Vagina (tissue), 2 donors: Measurements from ENCODE around the gene RRAD. TPM values are rescaled to one million over a fixed set of nuclear protein-coding genes. Genes with fewer than 3 reads are reported as not detected.

ENCODE experiments used
- DNase-seq, 2 donors: peaks; one replicate each; pipeline ENCODE4 v3.0.0-alpha.2; 2017; ENCODE audit errors: extremely low spot score in 2 of 2
- H3K27ac ChIP-seq: fragments of 200-600 bp; sonication (generic); one replicate; pipeline ENCODE4 v1.5.1; 2019
- H3K27me3 ChIP-seq: fragments of 200-600 bp; sonication (generic); one replicate; pipeline ENCODE4 v1.5.1; 2019
- H3K36me3 ChIP-seq, 2 donors: fragments of 200-600 bp; sonication (generic); one replicate each; pipeline ENCODE4 v1.5.1; 2017 to 2019
- H3K4me1 ChIP-seq: fragments of 200-600 bp; sonication (generic); one replicate; pipeline ENCODE4 v1.5.1; 2019
- H3K4me3 ChIP-seq, 2 donors: fragments of 200-600 bp; sonication (generic); 1 replicate in 1 of 2; 2 replicates in 1 of 2; pipeline ENCODE4 v1.5.1; 2016 to 2019
- H3K9me3 ChIP-seq: fragments of 200-600 bp; sonication (generic); one replicate; pipeline ENCODE4 v1.5.1; 2019
- POLR2A ChIP-seq, 2 donors: fragments of 450-650 bp; IDR thresholded peaks; one replicate each; pipeline ENCODE4 v1.6.1; 2017; ENCODE audit warnings: antibody characterized with exemption in 2 of 2, mild to moderate bottlenecking in 2 of 2, moderate library complexity in 2 of 2
- POLR2AphosphoS5 ChIP-seq, 2 donors: sonication (generic); formaldehyde crosslinking; IDR thresholded peaks; one replicate each; pipeline ENCODE4 v1.9.0; 2017; ENCODE audit warnings: antibody characterized with exemption in 2 of 2, mild to moderate bottlenecking in 2 of 2, low read depth in 1 of 2; ENCODE audit not compliant: insufficient read depth in 1 of 2
- intact Hi-C: fragments of 100-400 bp; cut with DNase I; formaldehyde crosslinking; loops from one replicate; pipeline ENCODE4 v1.15.1; 2023
- total RNA-seq: library from RNA; depleted of rRNA; stranded (reverse); fragments of >200 nt; gene quantifications from one replicate; pipeline ENCODE4 v1.2.3, GENCODE V29; 2016
- TF ChIP-seq, protein P1 (sequence below), 3 experiments: fragments of 450-650 bp in 2 of 3; fragments of 200-600 bp in 1 of 3; sonication (generic) in 1 of 3; IDR thresholded peaks; one replicate each; pipeline ENCODE4 v1.5.1; 2017 to 2019; ENCODE audit warnings: antibody characterized with exemption in 3 of 3, mild to moderate bottlenecking in 2 of 3, moderate library complexity in 2 of 3

The RRAD gene
- total RNA-seq, 1 donor from 2014 or later: 49.1 TPM

DNA sequence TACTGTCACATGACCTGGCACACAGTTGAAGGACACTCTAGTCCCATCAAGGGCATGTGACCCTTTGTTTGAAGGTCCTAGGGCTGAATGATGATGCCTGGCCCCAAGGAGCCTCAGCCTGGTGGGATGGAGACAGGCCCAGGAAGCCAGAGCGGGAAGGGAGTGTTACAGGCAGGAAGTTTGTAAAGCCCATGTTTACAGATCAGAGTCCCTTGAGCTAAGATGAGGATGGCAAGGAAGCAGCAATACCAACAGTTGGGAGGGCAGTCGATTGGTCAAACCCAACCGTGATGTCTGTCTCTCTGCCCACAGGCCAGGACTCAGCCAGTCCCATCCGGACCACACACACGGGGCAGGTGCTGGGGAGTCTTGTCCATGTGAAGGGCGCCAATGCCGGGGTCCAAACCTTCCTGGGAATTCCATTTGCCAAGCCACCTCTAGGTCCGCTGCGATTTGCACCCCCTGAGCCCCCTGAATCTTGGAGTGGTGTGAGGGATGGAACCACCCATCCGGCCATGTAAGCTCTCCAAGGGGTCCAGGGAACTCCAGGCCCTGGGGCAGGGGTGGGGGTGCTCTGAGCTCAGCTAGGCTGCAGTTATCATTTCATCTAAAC, 12.5 kb upstream of the RRAD start:
- Histone ChIP-seq H3K4me3 (no peak overlapping the region), H3K27me3 (no peaks in the 10 kb centered on the region), H3K9me3 (no peaks in the 10 kb centered on the region), H3K36me3 (peaks cover 0 to 45% of the 10 kb centered on the region in 2 donors), H3K4me1 (peaks cover 45% of the 10 kb centered on the region), H3K27ac (no peak overlapping the region)
- TF ChIP-seq POLR2AphosphoS5 (IDR thresholded peaks at IDR 0.05; ENCODE audit: insufficient read depth in 1 of 2, low read depth in 1 of 2): no peak
- TF ChIP-seq, protein P1, sequence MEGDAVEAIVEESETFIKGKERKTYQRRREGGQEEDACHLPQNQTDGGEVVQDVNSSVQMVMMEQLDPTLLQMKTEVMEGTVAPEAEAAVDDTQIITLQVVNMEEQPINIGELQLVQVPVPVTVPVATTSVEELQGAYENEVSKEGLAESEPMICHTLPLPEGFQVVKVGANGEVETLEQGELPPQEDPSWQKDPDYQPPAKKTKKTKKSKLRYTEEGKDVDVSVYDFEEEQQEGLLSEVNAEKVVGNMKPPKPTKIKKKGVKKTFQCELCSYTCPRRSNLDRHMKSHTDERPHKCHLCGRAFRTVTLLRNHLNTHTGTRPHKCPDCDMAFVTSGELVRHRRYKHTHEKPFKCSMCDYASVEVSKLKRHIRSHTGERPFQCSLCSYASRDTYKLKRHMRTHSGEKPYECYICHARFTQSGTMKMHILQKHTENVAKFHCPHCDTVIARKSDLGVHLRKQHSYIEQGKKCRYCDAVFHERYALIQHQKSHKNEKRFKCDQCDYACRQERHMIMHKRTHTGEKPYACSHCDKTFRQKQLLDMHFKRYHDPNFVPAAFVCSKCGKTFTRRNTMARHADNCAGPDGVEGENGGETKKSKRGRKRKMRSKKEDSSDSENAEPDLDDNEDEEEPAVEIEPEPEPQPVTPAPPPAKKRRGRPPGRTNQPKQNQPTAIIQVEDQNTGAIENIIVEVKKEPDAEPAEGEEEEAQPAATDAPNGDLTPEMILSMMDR (IDR thresholded peaks at IDR 0.05): no peak
- TF ChIP-seq POLR2A (IDR thresholded peaks at IDR 0.05): no peak
- no peak for DNase-seq
- intact Hi-C loops: no loop called here

DNA sequence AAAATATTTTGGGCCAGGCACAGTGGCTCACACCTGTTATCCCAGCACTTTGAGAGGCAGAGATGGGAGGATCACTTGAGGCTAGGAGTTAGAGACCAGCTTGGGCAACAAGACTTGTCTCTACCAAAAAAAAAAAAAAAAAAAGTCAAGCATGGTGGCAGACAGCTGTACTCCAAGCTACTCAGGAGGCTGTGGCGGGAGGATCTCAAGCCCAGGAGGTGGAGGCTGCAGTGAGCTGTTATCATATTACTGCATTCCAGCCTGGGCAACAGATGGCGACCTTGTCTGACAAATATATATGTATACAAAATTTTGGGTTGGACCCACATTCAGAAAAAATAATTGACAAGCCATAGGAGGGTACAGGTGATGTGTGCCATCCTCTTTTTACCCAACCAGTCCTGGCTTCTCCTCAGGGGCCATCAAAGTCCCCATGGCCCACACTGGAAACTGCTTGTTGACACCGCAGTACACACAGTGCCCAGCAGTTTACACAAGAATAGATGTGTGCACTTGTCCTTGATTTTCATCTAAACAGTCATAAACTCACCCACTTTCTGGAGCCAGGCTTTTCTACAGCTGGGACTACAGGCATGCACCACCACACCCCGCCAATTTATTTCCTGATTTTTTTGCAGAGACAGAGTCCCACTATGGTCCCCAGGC, 11.7 kb upstream of the RRAD start:
- Histone ChIP-seq H3K4me3 (no peak overlapping the region), H3K27ac (no peak overlapping the region), H3K4me1 (peaks cover 53% of the 10 kb centered on the region), H3K27me3 (no peaks in the 10 kb centered on the region), H3K9me3 (no peaks in the 10 kb centered on the region), H3K36me3 (peaks cover 0 to 37% of the 10 kb centered on the region in 2 donors)
- intact Hi-C loops: no loop called here
- TF ChIP-seq, protein P1 (IDR thresholded peaks at IDR 0.05): no peak
- TF ChIP-seq POLR2A (IDR thresholded peaks at IDR 0.05) (no peak), POLR2AphosphoS5 (IDR thresholded peaks at IDR 0.05; ENCODE audit: insufficient read depth in 1 of 2, low read depth in 1 of 2) (no peak)
- DNase-seq: no peak

DNA sequence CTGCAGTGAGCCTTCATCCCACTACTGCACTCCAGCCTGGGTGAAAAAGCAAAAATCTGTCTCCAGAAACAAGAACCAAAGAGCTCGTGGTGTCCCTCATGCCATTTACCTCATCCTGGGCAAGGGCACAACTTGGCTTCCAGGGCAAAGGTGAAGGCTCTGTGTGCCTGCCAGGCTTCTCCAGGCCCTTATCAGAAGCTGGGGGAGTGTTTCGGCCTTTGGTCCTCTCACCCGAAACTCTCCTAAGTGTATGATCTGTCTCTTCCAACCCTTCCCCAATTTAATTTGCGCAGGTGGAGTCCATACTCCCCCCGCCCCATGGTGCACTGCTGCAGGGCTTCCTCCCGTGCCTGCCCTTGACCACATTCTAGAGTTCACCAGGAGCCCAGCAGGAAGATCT, 11.1 kb upstream of the RRAD start:
- H3K36me3 ChIP-seq: peaks cover 0 to 31% of the 10 kb centered on the region in 2 donors
- no peak for DNase-seq
- H3K27ac ChIP-seq: no peak overlapping the region
- TF ChIP-seq POLR2A (IDR thresholded peaks at IDR 0.05) (no peak), POLR2AphosphoS5 (IDR thresholded peaks at IDR 0.05; ENCODE audit: insufficient read depth in 1 of 2, low read depth in 1 of 2) (no peak)
- TF ChIP-seq, protein P1 (IDR thresholded peaks at IDR 0.05): no peak
- peaks cover 55% of the 10 kb centered on the region for H3K4me1 ChIP-seq
- intact Hi-C loops: no loop called here
- peak overlapping the region; percentile 73 to 94 for H3K4me3 ChIP-seq
- no peaks in the 10 kb centered on the region for H3K9me3 ChIP-seq
- H3K27me3 ChIP-seq: no peaks in the 10 kb centered on the region

DNA sequence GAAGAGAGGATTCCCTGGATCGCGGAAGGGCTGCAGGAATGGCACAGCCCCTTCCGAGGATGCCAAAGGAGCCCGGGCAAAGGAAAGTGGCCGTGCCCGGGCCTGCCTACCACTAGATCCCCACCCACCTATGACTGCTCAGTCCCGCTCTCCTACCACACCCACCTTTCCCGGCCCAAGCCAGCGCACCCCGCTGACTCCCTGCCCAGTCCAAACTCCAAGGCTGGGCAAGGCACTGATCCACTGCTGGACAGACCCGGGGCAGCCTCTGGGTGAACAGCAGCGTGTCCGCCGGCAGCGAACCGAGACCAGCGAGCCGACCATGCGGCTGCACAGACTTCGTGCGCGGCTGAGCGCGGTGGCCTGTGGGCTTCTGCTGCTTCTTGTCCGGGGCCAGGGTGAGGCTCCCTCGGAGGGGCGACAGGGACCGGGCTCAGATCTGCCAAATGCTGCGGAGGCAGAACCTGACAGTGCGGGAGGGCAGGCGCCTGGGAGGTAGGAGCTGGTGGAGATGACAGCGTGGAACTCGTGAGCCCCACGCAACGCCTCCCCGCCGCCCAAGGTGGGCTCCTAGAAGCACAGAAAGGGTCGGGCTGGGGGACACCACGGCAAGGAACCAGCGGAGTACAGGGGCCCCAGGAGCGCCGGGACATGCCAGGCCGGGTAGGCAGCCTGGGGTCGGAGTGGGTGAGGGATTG, 10.1 kb upstream of the RRAD start, which contains the start of gene CES2:
TSS of gene CES2 (plus strand) at position 203 of the 698 bp plus-strand sequence. CDS start at position 323, 120 bp downstream.
- Histone ChIP-seq H3K27me3 (no peaks in the 10 kb centered on the region), H3K36me3 (peaks cover 0 to 21% of the 10 kb centered on the region in 2 donors), H3K4me3 (peak within 1 kb of the TSS; percentile 73 to 94), H3K9me3 (no peaks in the 10 kb centered on the region), H3K27ac (peak within 1 kb of the TSS; percentile 90), H3K4me1 (peaks cover 55% of the 10 kb centered on the region)
- TF ChIP-seq POLR2A (IDR thresholded peaks at IDR 0.05): peak in 1 of 2 donors; percentile 13
- TF ChIP-seq, protein P1 (IDR thresholded peaks at IDR 0.05): no peak
- no peak for TF ChIP-seq POLR2AphosphoS5 (IDR thresholded peaks at IDR 0.05; ENCODE audit: insufficient read depth in 1 of 2, low read depth in 1 of 2)
- intact Hi-C loops: no loop called here
- DNase-seq: no peak
